HepG2 (cell line): ENCODE results near the gene SUPT4H1. TPM values are rescaled to one million over a fixed set of nuclear protein-coding genes. Genes with fewer than 3 reads are reported as not detected.

ENCODE experiments used
- CBX1 ChIP-seq: IDR thresholded peaks from one replicate; pipeline ENCODE4 v1.6.1; 2016; ENCODE audit warnings: antibody characterized with exemption, low read depth
- GRHL1 ChIP-seq: sonication (generic); formaldehyde crosslinking; conservative IDR thresholded peaks from 2 replicates; pipeline ENCODE4 v1.8.0; 2022; ENCODE audit warnings: missing genetic modification reagents
- HDAC1 ChIP-seq: sonication (generic); formaldehyde crosslinking; IDR thresholded peaks from 2 replicates; pipeline ENCODE4 v1.5.1; 2020; ENCODE audit warnings: mild to moderate bottlenecking, missing genetic modification reagents
- MTA1 ChIP-seq: sonication (generic); formaldehyde crosslinking; IDR thresholded peaks from 2 replicates; pipeline ENCODE4 v1.4.0; 2020; ENCODE audit warnings: missing genetic modification reagents, mild to moderate bottlenecking, borderline replicate concordance
- NCOA2 ChIP-seq: sonication (generic); formaldehyde crosslinking; IDR thresholded peaks from 2 replicates; pipeline ENCODE4 v1.8.0; 2022; ENCODE audit warnings: inconsistent platforms
- PHF21A ChIP-seq: sonication (generic); formaldehyde crosslinking; IDR thresholded peaks from 2 replicates; pipeline ENCODE4 v1.5.0; 2020; ENCODE audit warnings: mild to moderate bottlenecking, missing genetic modification reagents
- RFXANK ChIP-seq: IDR thresholded peaks from 2 replicates; pipeline ENCODE4 v1.6.1; 2016
- SALL2 ChIP-seq: sonication (generic); formaldehyde crosslinking; IDR thresholded peaks from 2 replicates; pipeline ENCODE4 v1.8.1; 2023; ENCODE audit warnings: mild to moderate bottlenecking, missing genetic modification reagents, inconsistent platforms
- SMYD3 ChIP-seq: sonication (generic); formaldehyde crosslinking; IDR thresholded peaks from 2 replicates; pipeline ENCODE4 v1.8.1; 2023; ENCODE audit warnings: mild to moderate bottlenecking, missing genetic modification reagents
- TBX2 ChIP-seq: sonication (generic); formaldehyde crosslinking; IDR thresholded peaks from 2 replicates; pipeline ENCODE4 v1.5.0; 2020; ENCODE audit warnings: missing genetic modification reagents, mild to moderate bottlenecking, borderline replicate concordance
- ZBTB37 ChIP-seq: sonication (generic); formaldehyde crosslinking; IDR thresholded peaks from 2 replicates; pipeline ENCODE4 v1.4.0; 2020; ENCODE audit warnings: mild to moderate bottlenecking, missing genetic modification reagents
- ZBTB7A ChIP-seq: sonication (generic); formaldehyde crosslinking; IDR thresholded peaks from 2 replicates; pipeline ENCODE4 v1.8.0; 2022; ENCODE audit warnings: mild to moderate bottlenecking, missing genetic modification reagents
- ZFY ChIP-seq: sonication (generic); formaldehyde crosslinking; IDR thresholded peaks from 2 replicates; pipeline ENCODE4 v1.4.0; 2020; ENCODE audit warnings: missing genetic modification reagents
- ZKSCAN1 ChIP-seq: fragments of 150-350 bp; IDR thresholded peaks from 2 replicates; pipeline ENCODE4 v1.6.1; 2014; ENCODE audit warnings: low read length
- ZMYM2 ChIP-seq: sonication (generic); formaldehyde crosslinking; IDR thresholded peaks from 2 replicates; pipeline ENCODE4 v1.8.0; 2022; ENCODE audit warnings: mild to moderate bottlenecking, missing genetic modification reagents
- ZNF382 ChIP-seq: sonication (generic); formaldehyde crosslinking; IDR thresholded peaks from 2 replicates; pipeline ENCODE4 v1.5.0; 2020; ENCODE audit warnings: missing genetic modification reagents, mild to moderate bottlenecking, borderline replicate concordance
- ZNF615 ChIP-seq: sonication (generic); formaldehyde crosslinking; IDR thresholded peaks from 2 replicates; pipeline ENCODE4 v1.5.0; 2020; ENCODE audit warnings: mild to moderate bottlenecking, missing genetic modification reagents, borderline replicate concordance
- ZNF629 ChIP-seq: sonication (generic); formaldehyde crosslinking; conservative IDR thresholded peaks from 2 replicates; pipeline ENCODE4 v1.5.0; 2020; ENCODE audit warnings: missing genetic modification reagents
- ZNF746 ChIP-seq: sonication (generic); formaldehyde crosslinking; IDR thresholded peaks from 2 replicates; pipeline ENCODE4 v1.8.0; 2022; ENCODE audit warnings: mild to moderate bottlenecking, missing genetic modification reagents
- ZUFSP ChIP-seq: sonication (generic); formaldehyde crosslinking; IDR thresholded peaks from 2 replicates; pipeline ENCODE4 v1.9.0; 2021; ENCODE audit warnings: missing genetic modification reagents, mild to moderate bottlenecking, borderline replicate concordance
- polyA plus RNA-seq, 8 experiments: library from polyadenylated mRNA; depleted of rRNA in 3 of 8; stranded (reverse) in 7 of 8; unstranded in 1 of 8; fragments of >200 nt; fragmentation: Illumina TruSeq in 4 of 8; extraction: Trizol in 4 of 8; gene quantifications; 2 replicates each; pipeline versions ENCODE4 v1.2.1 to v1.2.3, GENCODE V29; 2011 to 2016; ENCODE audit warnings: low read depth in 4 of 8, missing spikeins in 1 of 8, mixed read lengths in 1 of 8; ENCODE audit not compliant: insufficient read depth in 1 of 8
- total RNA-seq, 5 experiments: library from RNA; depleted of rRNA; stranded (reverse); fragments of >200 nt; fragmentation: Illumina TruSeq; extraction: Trizol; gene quantifications; 2 replicates each; pipeline ENCODE4 v1.2.3, GENCODE V29; 2016; ENCODE audit warnings: low read depth in 1 of 5

Gene SUPT4H1
- total and polyA plus RNA-seq, 2 of the 13 experiments (the other 11 are each of a cell fraction or from before 2014, with no cell fraction given): 155 to 244 TPM

- TF ChIP-seq SALL2: no peak
- no peak for TF ChIP-seq GRHL1 (CRISPR knock-in tag)
- no peak; the same call in 1 of the 2 replicates for TF ChIP-seq ZFY (CRISPR knock-in tag)
- no peak for TF ChIP-seq ZKSCAN1
- no peak for TF ChIP-seq CBX1
- TF ChIP-seq PHF21A (CRISPR knock-in tag): peak; percentile 30; the same call in 1 of the 2 replicates
- no peak for TF ChIP-seq ZMYM2 (CRISPR knock-in tag)
- TF ChIP-seq ZBTB7A (CRISPR knock-in tag): no peak
- TF ChIP-seq ZNF382 (CRISPR knock-in tag): no peak
- no peak; the same call in 1 of the 2 replicates for TF ChIP-seq TBX2
- TF ChIP-seq HDAC1: 0 out of 2 replicates have a peak, but pooled peaks have one; percentile 32
- TF ChIP-seq SMYD3 (CRISPR knock-in tag): no peak
- no peak for TF ChIP-seq ZNF615 (CRISPR knock-in tag)
- no peak for TF ChIP-seq RFXANK (CRISPR knock-in tag)
- TF ChIP-seq MTA1 (CRISPR knock-in tag): no peak
- no peak for TF ChIP-seq ZUFSP
- peak; percentile 88 for TF ChIP-seq ZNF629 (CRISPR knock-in tag)
- no peak for TF ChIP-seq ZNF746 (CRISPR knock-in tag)
- TF ChIP-seq NCOA2 (CRISPR knock-in tag): peak; percentile 21; the same call in 1 of the 2 replicates
- TF ChIP-seq ZBTB37 (CRISPR knock-in tag): 0 out of 2 replicates have a peak, but pooled peaks have one; percentile 20
These were observed 13.4 kb upstream of the SUPT4H1 start (continued) for GRCh38 chr17:58365185-58365979.
